A172 (cell line): ENCODE data around the gene SUDS3. TPM values are rescaled to one million over a fixed set of nuclear protein-coding genes. Genes with fewer than 3 reads are reported as not detected.
"Not testable (repeated sequence)": the region's sequence is repeated elsewhere in the genome, so short reads cannot be mapped to it uniquely, and the experiment has no call there.

Source experiments
- DNase-seq: peaks from one replicate; pipeline ENCODE4 v3.0.0-alpha.2; 2015; ENCODE audit warnings: low spot score
- total RNA-seq: library from RNA; depleted of rRNA; stranded (reverse); fragments of >200 nt; shearing (Covaris generic); gene quantifications from 2 replicates; pipeline ENCODE4 v1.2.3, GENCODE V29; 2014; rRNA removed

SUDS3 gene, protein sequence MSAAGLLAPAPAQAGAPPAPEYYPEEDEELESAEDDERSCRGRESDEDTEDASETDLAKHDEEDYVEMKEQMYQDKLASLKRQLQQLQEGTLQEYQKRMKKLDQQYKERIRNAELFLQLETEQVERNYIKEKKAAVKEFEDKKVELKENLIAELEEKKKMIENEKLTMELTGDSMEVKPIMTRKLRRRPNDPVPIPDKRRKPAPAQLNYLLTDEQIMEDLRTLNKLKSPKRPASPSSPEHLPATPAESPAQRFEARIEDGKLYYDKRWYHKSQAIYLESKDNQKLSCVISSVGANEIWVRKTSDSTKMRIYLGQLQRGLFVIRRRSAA
- 26.5 and 56.3 TPM in 2 replicates for total RNA-seq

DNA sequence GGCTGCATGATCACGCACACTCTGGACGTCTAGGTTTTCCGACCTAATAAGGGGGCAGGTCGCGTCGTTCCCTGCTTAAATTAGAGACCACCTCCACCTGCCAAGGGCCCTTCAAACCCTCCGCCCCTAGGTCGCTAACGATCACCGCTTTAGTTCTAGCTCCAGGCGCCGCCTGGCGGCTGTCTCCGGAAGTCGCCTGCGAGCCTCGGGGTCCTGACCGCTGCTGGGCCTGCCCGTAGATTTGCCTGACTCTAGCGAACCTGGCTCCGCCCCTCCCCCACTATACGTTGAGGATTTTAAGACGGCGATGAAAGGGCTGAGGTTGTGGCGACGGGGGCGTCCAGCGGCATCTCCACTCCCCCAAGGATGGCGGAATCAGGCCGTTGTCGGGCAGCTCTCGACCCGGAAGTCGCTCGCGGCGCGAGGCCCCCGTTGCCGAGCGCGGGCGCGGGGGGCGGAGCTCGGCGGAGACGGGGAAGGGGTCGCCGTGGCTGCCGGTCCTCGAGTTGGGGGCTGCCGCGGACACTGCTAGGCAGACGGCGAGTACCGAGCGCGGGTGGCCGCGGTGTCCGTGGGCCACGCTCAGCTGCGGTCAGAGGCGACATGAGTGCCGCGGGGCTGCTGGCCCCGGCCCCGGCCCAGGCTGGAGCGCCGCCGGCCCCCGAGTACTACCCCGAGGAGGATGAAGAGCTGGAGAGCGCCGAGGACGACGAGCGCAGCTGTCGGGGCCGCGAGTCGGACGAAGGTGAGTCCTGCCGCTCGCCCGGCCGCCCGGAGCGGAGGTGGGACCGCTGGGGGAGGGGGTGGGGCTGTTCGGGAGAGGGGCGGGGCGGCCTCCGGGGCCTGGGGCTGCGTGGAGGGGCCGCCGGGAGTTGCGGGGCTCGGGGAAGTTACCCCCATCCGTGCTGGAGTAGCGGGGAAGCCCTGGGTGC, at the start of gene SUDS3:
Gene SUDS3, plus strand, starts transcription at position 467 of the 932 bp plus-strand sequence. Its CDS starts 137 bp downstream, at position 604.
- peak; percentile 61 for DNase-seq

DNA sequence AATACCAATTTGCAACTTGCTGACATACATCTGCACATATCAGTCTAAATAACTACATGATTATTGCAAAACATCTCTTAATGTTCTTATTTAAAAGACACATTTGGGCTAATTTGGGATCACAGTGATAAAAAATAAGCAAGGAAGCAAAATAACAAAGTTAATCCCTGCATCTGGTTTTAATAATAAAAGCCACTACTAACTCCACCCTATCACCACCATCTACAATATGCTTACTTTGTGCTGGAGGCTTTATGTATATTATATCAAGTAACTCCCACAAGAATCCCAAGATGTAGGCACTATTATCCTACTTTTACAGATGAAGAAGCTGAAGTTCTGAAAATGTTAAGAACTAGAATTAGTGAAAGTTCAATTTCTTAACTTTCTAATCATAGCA, 49.4 kb upstream of the SUDS3 start:
- no peak for DNase-seq

DNA sequence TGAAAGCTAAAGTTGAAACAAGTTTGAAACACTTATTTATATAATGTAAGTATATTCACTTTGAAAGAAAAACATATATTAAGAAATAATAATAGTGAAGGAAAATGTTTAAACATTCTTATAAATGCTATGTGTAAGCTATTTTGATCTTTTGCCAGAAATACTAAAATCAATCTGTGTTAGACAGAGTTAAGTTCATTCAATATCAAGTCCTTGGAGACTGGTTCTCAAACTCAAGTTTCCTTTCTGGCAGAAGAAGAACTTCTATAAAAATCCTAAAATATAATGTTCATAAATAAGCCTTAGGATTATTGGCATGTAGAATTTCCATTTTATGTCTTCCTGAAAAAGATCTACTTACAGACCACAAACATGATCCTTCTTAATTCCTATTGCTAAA, 49.0 kb upstream of the SUDS3 start:
- DNase-seq = no peak

DNA sequence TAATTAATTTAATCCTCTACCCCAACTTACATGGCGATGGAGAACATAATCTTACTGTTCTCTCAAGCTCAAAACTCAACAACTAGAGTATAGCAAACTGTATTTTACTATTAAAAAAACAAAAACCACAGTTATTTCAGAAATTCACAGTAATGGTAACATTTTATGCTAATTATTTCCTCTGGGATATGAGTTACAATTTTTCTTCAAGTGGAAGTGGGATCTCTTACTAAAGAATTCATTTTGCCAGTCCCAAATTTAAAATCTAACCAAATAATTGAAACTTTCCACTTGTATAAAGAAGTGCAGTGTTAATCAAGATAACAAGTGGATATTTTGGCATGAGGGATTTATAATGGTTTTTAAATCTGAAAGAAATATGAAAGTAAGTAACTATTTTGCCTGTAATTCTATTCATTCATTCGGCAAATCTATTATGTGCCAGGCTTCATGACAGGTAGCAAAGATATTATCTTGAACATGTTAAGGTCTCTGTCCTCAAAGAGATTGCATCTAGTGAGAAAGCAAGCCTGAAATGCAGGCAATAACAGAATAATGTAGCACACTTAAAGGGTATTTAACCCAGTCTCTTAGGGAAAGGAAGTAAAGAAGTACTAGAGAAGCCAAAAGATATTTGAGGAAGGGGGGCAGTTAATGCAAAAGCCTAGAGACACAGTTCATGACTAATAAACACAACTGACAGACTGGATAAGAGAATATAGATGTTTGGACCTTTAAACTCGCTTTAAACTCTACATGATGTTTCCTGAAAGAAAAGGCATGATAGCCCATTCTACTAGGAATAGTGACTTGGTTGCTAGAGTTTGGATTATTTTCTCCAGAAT, 47.6 kb upstream of the SUDS3 start:
- no peak for DNase-seq

DNA sequence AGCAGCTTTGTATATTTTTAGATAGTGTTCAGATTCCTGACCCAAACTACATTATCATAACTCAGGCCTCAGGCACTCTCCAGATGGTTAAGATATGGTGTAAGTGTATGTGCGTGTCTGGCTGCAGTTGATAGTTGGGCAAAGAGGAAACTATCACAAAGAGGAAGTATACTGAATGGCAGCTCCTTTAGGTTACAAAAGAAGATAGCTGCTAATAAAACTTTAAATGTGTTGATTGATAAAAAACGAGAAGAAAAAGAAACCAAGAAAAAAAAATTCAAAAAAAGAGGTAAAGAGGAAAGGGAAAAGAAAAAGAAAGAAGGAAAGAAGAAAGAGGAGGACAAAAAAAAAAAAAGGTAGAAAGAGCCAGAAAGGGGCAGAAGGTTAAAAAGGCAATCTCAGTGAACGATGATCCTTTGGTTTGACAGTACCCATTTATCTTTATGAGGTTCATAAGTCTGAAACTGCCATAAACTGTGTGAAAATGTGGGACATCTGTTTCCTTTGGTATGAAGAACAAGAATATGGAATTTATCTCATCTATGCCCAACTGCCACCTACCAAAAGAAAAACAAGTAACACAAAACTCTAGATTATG, 45.8 kb upstream of the SUDS3 start:
- no peak for DNase-seq

- no peak for DNase-seq
Measured at GRCh38 chr12:118332511-118332910, 43.8 kb upstream of the SUDS3 start.

DNA sequence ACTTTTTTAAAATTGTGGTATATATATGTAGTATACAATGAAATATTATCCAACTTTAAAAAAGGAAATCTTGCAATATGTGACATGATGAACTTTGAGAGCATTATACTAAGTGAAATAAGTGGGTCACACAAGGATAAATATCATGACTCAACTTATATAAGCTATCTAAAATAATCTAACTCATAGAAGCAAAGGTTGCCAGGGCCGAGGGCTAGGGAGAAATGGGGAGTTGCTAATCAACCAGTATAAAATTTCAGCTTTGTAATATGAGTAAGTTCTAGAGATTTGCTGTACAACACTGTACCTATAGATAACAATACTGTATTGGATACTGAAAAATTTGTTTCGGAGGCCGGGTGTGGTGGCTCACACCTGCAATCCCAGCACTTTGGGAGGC, 42.1 kb upstream of the SUDS3 start:
- DNase-seq = no peak

DNA sequence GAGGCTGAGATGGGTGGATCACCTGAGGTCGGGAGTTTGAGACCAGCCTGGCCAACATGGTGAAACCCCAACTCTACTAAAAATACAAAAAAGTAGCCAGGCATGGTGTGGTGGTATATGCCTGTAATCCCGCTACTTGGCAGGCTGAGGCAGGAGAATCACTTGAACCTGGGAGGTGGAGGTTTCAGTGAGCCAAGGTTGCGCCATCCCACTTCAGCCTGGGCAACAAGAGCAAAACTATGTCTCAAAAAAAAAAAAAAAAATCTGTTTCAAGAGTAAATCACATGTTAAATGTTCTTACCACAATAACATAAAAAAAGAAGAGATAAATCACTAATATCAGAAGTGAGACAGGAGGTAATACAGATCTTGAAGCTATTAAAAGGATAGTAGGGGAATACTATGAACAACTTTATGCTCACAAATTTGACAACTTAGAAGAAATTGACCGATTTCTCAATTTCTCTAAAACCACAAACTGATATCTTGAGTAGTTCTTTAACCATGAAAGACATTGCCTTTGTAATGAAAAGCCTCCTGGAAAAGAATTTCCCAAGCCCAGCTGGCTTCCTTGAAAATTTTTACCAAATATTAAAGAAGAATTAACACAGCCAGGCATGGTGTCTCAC, 41.3 kb upstream of the SUDS3 start:
- no peak for DNase-seq

DNA sequence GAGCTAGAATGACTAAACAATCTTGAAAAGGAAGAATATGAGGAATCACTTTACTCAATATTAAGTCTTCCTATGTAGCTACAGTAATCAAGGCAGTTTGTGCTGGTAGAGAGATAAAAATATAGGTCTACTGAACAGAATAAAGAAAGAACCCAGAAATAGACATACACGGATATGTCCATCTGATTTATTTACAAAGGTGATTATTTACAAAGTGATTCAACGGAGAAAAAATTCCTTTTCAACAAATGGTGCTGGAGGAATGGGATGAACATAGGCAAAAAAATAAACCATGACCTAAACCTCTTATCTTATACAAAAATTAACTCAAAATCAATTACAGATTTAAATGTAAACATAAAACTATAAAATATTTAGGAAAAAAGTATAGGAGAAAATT, 40.2 kb upstream of the SUDS3 start:
- DNase-seq = no peak

DNA sequence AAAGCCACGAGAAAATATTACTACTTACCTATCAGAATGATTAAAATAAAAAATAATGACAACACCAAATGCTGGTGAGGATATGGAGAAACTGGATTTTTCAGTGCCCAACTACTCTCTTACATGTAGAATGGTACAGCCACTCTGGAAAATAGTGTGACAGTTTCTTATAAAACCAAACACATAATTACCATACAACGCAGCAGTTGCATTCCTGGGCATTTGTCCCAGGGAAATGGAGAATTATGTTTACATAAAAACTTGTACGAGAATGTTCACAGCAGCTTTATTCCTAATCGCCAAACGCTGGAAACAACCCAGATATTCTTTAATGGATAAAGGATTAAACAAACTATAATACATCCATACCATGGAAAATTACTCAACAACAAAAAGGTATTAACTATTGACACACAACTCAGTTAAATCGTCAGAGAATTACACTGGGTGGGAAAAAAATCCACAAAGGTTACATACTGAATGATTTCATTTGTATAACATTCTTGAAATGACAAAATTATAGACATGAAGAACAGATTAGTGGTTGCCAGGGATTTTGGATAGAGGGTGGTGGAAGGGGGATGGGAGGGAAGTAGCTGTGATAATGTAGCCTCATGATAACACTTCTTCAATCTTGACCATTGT, 39.0 kb upstream of the SUDS3 start:
- no peak for DNase-seq

DNA sequence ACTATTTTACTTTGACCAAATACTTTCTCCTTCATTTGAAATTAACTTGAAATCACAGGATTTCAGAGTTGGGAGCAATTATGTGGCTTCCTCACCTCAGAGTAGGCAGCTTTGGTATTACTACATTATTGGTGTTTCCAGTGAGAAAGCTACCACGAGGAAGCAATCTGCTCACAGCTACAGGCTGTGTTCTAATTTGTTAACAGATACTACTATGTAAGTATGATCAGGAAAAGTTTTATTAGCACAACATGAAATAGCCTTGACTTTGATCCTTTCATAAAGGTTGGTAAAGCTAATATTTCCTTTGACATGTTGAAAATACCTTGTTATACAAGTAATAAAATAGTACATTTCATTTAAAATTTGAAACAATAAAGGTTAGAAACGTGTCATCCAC, 34.3 kb upstream of the SUDS3 start:
- DNase-seq = no peak

DNA sequence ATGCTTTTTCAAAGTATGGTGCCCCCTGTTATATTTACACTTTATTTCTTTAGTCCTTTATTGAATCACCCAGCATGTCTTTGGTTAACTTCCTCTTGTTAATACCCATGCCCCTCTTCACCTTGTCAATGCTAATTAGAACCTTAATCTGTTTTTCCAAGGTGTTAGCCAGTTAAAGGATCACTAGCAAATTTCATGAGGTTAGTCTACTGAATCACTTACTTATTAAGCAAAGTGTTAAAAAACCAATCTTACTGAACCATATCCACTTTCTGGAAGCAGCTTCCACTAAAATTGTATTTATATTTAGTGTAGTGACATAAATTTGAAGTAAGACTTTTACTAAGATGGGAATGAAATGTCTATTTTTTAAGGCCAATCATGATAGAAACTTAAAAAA, 31.5 kb upstream of the SUDS3 start:
- DNase-seq = no peak

- no peak for DNase-seq
Measured at GRCh38 chr12:118345355-118345754, 31.0 kb upstream of the SUDS3 start.

DNA sequence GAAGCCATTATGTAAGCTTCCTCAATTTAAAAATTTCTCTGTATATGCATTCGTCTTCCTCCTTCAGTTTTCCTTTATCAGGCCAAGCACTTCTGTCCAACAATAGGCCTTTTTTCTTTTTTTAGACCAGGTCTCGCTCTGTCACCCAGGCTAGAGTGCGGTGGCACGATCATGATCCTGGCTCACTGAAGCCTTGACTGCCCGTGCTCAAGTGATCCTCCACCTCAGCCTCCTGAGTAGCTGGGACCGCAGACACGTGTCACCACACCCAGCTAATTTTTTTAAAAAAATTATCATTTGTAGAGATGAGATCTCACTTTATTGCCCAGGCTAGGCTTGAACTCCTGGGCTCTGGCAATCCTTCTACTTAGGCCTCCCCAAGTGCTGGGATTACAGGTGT, 29.5 kb upstream of the SUDS3 start:
- no peak for DNase-seq

DNA sequence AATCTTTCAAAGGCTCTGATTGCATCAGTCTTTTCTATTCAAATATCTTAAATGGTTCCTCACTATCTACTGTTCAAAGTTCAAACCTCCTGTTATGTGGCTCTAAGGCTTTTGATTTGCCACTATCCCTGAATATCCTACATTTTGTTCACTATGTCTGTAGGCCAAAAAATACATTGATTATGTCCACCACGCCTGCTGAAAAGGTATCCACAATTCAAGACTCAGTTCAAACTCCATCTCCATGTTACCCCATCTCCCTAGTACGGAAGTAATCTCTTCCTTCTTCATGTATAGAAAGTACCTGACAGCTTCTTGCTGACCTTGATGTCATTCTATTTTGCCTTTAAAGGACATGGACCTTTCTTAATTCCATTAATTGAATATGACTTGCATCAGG, 28.4 kb upstream of the SUDS3 start:
- no peak for DNase-seq

DNA sequence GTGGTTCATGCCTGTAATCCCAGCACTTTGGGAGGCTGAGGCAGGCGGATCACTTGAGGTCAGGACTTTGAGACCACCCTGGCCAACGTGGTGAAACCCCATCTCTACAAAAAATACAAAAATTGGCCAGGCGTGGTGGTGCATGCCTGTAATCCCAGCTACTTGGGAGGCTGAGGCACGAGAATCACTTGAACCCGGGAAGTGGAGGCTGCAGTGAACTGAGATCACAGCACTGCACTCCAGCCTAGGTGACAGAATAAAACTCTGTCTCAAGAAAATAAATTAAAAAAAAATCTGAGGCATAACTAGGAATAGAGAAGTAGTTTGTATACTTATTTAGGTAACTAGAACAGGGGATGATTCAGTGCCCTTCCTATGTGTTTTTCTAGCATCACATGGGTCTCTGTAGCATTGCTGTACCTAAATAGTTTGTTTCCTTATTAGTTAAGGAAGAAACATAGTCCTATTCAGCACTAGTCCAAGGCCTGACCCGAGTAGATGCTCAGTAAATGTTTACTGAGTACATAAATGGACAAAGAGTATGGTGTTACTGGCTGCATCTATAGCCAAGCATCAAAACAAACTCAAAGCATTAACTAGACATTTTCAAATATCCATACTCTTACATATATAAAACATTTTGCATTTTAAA, 25.3 kb upstream of the SUDS3 start:
- no peak for DNase-seq

DNA sequence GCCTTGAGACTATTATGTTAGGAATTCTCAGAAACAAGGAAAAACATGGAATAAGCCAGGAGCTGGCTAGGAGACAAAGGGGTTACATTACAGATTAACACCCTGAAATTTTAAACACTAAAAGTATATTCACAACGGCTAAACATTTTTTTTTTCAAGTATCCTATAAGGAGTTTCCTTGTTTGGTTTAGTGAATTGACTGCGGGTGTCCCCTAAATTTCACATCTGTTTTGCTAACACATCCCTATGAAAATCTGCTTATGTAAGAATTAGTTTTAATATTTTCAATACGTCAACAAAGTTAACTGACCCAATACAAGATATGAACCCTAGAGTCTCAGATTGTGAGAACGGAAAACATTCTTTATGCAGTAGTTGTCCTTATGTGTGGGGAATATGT, 22.6 kb upstream of the SUDS3 start:
- DNase-seq = no peak

- not testable (repeated sequence) for DNase-seq
Measured at GRCh38 chr12:118354503-118354902, 21.9 kb upstream of the SUDS3 start.

DNA sequence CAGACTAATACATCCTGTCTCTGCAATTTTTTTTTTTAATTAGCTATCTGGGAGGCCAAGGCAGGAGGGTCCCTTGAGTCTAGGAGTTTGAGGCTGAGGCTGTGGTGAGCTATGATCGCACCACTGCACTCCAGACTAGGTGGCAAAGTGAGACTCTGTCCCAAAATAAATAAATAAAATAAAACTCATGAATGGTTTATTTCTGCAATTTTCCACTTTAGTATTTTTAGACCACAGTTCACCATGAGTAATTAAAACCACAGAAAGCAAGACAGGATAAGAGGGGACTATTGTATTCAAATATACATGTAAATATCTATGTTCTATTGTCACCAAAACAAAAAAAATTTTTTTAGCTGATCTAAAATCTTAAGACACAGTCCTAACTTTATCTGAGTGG, 21.5 kb upstream of the SUDS3 start:
- no peak for DNase-seq

GRCh38 chr12:118355843-118356242, 20.5 kb upstream of the SUDS3 start:
- DNase-seq = no peak
